HepG2 (cell line): ENCODE measurements around the gene MARF1. TPM values are rescaled to one million over a fixed set of nuclear protein-coding genes. Genes with fewer than 3 reads are reported as not detected.

ENCODE experiments used
- CEBPZ ChIP-seq: IDR thresholded peaks from 2 replicates; pipeline ENCODE4 v1.6.1; 2012; ENCODE audit warnings: low read length, improper control_type of control experiment
- CENPBD1 ChIP-seq: sonication (generic); formaldehyde crosslinking; IDR thresholded peaks from 2 replicates; pipeline ENCODE4 v1.8.0; 2022; ENCODE audit warnings: missing genetic modification reagents, low read depth, mild to moderate bottlenecking, borderline replicate concordance
- DMAP1 ChIP-seq: IDR thresholded peaks from 2 replicates; pipeline ENCODE4 v1.6.1; 2016
- FOSL2 ChIP-seq: sonication (generic); formaldehyde crosslinking; IDR thresholded peaks from 2 replicates; pipeline ENCODE4 v1.4.0; 2020; ENCODE audit warnings: missing genetic modification reagents
- HBP1 ChIP-seq: IDR thresholded peaks from 2 replicates; pipeline ENCODE4 v1.6.1; 2016; ENCODE audit warnings: low read depth, control low read depth
- HDAC1 ChIP-seq: sonication (generic); formaldehyde crosslinking; IDR thresholded peaks from 2 replicates; pipeline ENCODE4 v1.5.1; 2020; ENCODE audit warnings: mild to moderate bottlenecking, missing genetic modification reagents
- PRDM10 ChIP-seq: sonication (generic); formaldehyde crosslinking; IDR thresholded peaks from 2 replicates; pipeline ENCODE4 v1.4.0; 2020; ENCODE audit warnings: low read depth, missing genetic modification reagents
- SRY ChIP-seq: sonication (generic); formaldehyde crosslinking; IDR thresholded peaks from 2 replicates; pipeline ENCODE4 v1.8.0; 2022; ENCODE audit warnings: mild to moderate bottlenecking, missing genetic modification reagents
- STAT6 ChIP-seq: sonication (generic); formaldehyde crosslinking; IDR thresholded peaks from 2 replicates; pipeline ENCODE4 v1.4.0; 2020; ENCODE audit warnings: missing genetic modification reagents, mild to moderate bottlenecking, borderline replicate concordance
- THYN1 ChIP-seq: sonication (generic); formaldehyde crosslinking; IDR thresholded peaks from 2 replicates; pipeline ENCODE4 v1.8.1; 2023; ENCODE audit warnings: low read depth, mild to moderate bottlenecking, moderate library complexity, missing genetic modification reagents, borderline replicate concordance
- ZFP36L2 ChIP-seq: sonication (generic); formaldehyde crosslinking; IDR thresholded peaks from 2 replicates; pipeline ENCODE4 v1.4.0; 2020; ENCODE audit warnings: missing genetic modification reagents
- ZNF503 ChIP-seq: sonication (generic); formaldehyde crosslinking; IDR thresholded peaks from 2 replicates; pipeline ENCODE4 v1.4.0; 2020; ENCODE audit warnings: missing genetic modification reagents
- ZNF652 ChIP-seq: IDR thresholded peaks from 2 replicates; pipeline ENCODE4 v1.6.1; 2016; ENCODE audit warnings: low read depth, borderline replicate concordance
- ZNF678 ChIP-seq: sonication (generic); formaldehyde crosslinking; IDR thresholded peaks from 2 replicates; pipeline ENCODE4 v1.4.0; 2020; ENCODE audit warnings: mild to moderate bottlenecking, missing genetic modification reagents
- polyA plus RNA-seq, 8 experiments: library from polyadenylated mRNA; depleted of rRNA in 3 of 8; stranded (reverse) in 7 of 8; unstranded in 1 of 8; fragments of >200 nt; fragmentation: Illumina TruSeq in 4 of 8; extraction: Trizol in 4 of 8; gene quantifications; 2 replicates each; pipeline versions ENCODE4 v1.2.1 to v1.2.3, GENCODE V29; 2011 to 2016; ENCODE audit warnings: low read depth in 4 of 8, missing spikeins in 1 of 8, mixed read lengths in 1 of 8; ENCODE audit not compliant: insufficient read depth in 1 of 8
- total RNA-seq, 5 experiments: library from RNA; depleted of rRNA; stranded (reverse); fragments of >200 nt; fragmentation: Illumina TruSeq; extraction: Trizol; gene quantifications; 2 replicates each; pipeline ENCODE4 v1.2.3, GENCODE V29; 2016; ENCODE audit warnings: low read depth in 1 of 5

Gene MARF1
- total and polyA plus RNA-seq, 2 of the 13 experiments (the other 11 are each of a cell fraction or from before 2014, with no cell fraction given) = 8.7 to 20.7 TPM

- TF ChIP-seq PRDM10 (CRISPR knock-in tag) (no peak; the same call in 1 of the 2 replicates), CENPBD1 (CRISPR knock-in tag) (no peak), DMAP1 (CRISPR knock-in tag) (peak; percentile 75), ZNF503 (CRISPR knock-in tag) (0 out of 2 replicates have a peak, but pooled peaks have one; percentile 45), STAT6 (no peak), ZNF652 (CRISPR knock-in tag) (no peak), HDAC1 (CRISPR knock-in tag) (peak; percentile 92), THYN1 (CRISPR knock-in tag) (no peak), SRY (peak; percentile 78; the same call in 1 of the 2 replicates), ZNF678 (peak; percentile 56; the same call in 1 of the 2 replicates), CEBPZ (no peak), ZFP36L2 (CRISPR knock-in tag) (no peak), HBP1 (CRISPR knock-in tag) (peak; percentile 77), FOSL2 (peak; percentile 26; the same call in 1 of the 2 replicates)
Measured at GRCh38 chr16:15650019-15650697, 7.2 kb upstream of the MARF1 start, which contains the start of gene NDE1 (continued).
